Stimulated activated CD8-positive, alpha-beta memory T cell treated with anti-CD3 and anti-CD28 coated beads, Interleukin-2, amount 100 ng/mL, for 1 hour (primary cell): ENCODE measurements around the gene MKRN2OS.

ENCODE experiments used
- DNase-seq, 2 donors: peaks; one replicate each; pipeline ENCODE4 v3.0.0-alpha.2; 2020; ENCODE audit warnings: low read depth in 2 of 2

Gene MKRN2OS, protein sequence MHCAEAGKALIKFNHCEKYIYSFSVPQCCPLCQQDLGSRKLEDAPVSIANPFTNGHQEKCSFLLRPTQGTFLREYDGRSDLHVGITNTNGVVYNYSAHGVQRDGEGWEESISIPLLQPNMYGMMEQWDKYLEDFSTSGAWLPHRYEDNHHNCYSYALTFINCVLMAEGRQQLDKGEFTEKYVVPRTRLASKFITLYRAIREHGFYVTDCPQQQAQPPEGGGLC

DNA sequence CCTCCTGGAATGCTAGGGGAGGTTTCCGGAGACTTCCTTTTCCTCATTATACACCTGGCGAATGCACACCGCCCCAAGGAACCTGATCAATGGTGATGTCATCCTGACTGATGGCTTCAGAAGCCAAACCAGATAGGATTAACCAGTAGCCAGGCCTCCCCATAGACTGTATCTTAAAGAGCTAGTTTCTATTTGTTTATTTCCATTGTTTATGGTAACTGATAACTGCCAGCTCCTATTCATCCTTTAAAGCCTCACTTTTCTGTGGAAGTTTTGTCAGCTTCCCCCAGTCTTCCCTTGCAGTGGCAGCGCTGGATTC is at the start of gene MKRN2OS:
TSS of gene MKRN2OS (minus strand) at position 27 of the 319 bp plus-strand sequence. CDS start 35 bp downstream, outside the sequence.
- no peak for DNase-seq

GRCh38 chr3:12593473-12593872 is 48.2 kb upstream of the MKRN2OS start:
- DNase-seq = no peak

- DNase-seq = no peak
Observed at GRCh38 chr3:12591997-12592715, 46.9 kb upstream of the MKRN2OS start.

- no peak for DNase-seq
Observed at GRCh38 chr3:12591456-12591855, 46.2 kb upstream of the MKRN2OS start.

DNA sequence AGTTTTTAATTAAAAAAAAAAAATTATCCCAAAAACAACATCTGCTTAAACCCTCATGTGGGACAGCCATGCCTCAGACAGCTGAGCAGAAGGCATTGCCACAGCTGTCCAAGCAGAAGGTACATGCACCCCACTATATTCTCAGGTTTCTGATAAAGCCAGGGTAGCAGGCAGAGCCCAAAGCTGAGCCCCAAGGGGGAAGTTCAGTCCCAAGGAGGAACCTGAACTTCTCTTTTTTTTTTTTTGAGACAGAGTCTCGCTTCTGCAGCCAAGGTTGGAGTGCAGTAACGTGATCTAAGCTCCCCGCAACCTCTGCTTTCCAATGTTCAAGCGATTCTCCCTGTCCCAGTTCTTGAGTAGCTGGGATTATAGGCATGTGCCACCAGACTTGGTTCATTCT is 44.8 kb upstream of the MKRN2OS start:
- DNase-seq = no peak

DNA sequence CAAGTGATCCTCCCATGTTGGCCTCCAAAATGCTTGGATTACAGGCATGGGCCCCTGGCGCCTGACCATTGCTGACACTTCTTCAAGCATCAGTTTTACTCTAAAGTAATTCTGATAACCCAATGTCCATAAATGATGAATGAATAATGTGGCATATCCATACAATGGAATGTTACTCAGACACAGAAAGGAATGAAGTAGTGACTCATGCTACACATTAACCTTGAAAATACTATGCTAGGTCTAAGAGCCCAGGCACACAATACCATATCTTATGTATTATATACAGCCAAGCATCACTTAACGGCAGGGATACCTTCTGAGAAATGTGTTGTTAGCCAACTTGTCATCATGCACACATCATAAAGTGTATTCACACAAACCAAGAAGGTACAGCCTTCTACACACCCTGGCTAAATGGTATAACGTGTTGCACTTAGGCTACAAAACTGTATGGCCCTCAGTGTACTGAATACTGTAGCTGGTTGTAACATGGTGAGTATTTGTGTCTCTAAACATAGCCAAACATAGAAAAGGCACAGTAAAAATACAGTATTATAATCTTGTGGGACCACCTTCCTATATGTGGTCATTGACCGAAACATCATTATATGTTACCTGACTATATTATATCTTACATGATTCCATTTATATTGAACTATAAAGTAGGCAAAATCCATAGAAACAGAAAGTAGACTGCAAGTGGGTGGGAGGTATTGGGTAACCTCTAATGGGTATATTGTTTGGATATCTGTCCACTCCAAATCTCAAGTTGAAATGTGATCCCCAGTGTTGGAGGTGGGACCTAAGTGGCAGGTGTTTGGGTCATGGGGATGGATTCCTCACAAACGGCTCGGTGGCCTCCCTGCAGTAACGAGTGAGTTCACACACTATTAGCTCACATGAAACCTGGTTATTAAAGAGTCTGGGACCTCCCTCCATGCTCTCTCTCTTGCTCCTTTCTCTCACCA is 43.0 kb upstream of the MKRN2OS start:
- DNase-seq = no peak

GRCh38 chr3:12586403-12586802 is 41.1 kb upstream of the MKRN2OS start:
- DNase-seq = no peak

DNA sequence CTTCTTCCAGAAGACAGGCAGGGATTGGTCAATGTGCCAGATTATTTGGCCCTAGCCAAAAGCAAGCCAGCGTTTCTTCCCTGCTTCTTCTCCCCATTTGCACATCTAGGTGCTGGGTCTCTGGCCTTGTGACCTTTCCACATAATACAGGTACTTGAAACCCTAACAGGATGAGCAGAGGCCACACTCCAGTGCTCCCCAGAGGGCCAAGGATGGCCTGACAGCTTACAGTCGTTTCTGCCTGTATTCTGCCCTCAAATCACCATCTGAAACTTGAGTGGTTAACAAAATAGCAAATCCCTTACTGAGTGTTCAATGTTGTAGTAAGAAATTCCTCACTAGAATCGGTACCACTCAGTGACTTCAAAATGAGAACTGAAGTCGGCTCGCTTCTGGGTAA is 40.7 kb upstream of the MKRN2OS start:
- DNase-seq = no peak

DNA sequence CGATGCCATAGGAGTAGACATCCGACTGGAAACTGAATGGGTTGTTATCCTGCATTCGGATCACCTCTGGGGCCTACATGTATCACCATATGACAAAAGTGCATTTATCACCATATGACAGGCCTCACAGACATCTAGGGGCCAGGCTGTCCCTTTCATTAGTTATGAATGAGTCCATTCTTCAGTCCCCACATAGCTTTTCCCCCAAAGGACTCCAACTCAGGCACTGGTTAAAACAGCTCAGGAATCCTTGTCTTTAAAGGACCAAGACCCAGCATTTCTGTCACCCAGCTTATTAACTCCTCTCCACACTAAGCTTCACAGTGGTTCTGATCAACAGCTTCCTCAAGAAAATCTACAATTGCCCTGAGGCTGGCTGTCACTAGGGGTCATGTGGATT is 39.9 kb upstream of the MKRN2OS start:
- no peak for DNase-seq

- no peak for DNase-seq
Observed at GRCh38 chr3:12584083-12584482, 38.8 kb upstream of the MKRN2OS start.

GRCh38 chr3:12583280-12583679 is 38.0 kb upstream of the MKRN2OS start:
- DNase-seq = no peak

GRCh38 chr3:12582730-12583129 is 37.4 kb upstream of the MKRN2OS start:
- DNase-seq = no peak

DNA sequence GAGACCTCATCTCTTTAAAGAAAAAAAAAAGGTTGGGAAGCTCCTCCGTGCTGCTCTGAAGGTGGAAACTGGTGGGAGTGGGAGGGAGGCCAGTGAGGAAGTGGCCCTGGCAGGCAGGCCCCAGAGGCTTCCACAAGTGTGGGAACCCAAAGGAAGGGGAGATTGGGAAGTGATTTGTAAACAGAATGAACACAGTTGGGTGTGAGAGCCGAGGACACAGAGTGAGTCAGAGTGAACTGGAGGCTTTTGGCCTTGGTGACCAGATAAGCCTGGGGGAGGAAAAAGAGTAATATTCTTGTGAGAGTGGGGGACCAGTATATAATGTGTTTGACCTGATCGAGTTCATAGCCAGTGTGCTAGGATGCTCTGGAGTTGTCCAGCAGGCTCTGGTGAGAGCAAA is 34.6 kb upstream of the MKRN2OS start:
- DNase-seq = no peak

DNA sequence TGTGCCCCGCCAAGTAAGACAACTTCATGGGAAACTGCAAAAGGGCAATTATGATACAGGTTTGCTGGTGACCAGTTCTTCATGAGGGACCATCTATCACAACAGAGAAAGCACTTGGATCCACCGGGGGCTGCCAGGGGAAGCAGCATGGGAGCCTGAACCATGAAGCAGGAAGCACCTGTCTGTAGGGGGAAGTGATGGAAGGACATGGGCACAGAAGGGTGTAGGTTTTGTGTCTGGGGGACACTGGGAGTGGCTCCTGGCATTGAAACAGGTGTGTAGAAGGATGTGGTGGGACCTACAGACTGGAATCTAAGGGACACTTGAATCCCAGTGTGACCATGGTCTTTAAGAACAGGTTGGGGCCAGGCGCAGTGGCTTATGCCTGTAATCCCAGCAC is 34.2 kb upstream of the MKRN2OS start:
- DNase-seq = no peak

GRCh38 chr3:12578742-12579141 is 33.4 kb upstream of the MKRN2OS start:
- DNase-seq = no peak

DNA sequence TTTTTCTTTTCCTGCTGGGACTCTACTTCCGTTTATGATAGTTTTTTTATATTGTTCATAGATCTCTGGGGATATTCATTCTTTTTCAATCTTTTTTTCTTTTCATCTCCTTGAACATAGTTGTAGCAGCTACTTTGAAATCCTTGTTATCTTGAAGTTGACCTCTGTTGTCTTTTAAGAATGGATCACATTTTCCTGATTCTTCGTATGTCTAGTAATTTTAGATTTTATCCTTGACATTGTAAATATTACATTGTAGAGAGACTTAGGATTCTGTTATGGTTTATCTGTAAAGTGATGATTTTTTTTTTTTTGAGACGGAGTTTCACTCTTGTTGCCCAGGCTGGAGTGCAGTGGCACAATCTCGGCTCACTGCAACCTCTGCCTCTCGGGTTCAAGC is 32.1 kb upstream of the MKRN2OS start:
- DNase-seq = no peak

GRCh38 chr3:12574661-12575060 is 29.4 kb upstream of the MKRN2OS start:
- no peak for DNase-seq

- DNase-seq = no peak
Observed at GRCh38 chr3:12574131-12574530, 28.8 kb upstream of the MKRN2OS start.

- DNase-seq = no peak
Observed at GRCh38 chr3:12571986-12572385, 26.7 kb upstream of the MKRN2OS start.

GRCh38 chr3:12569836-12570235 is 24.5 kb upstream of the MKRN2OS start:
- no peak for DNase-seq

GRCh38 chr3:12568747-12569146 is 23.4 kb upstream of the MKRN2OS start:
- DNase-seq = no peak

DNA sequence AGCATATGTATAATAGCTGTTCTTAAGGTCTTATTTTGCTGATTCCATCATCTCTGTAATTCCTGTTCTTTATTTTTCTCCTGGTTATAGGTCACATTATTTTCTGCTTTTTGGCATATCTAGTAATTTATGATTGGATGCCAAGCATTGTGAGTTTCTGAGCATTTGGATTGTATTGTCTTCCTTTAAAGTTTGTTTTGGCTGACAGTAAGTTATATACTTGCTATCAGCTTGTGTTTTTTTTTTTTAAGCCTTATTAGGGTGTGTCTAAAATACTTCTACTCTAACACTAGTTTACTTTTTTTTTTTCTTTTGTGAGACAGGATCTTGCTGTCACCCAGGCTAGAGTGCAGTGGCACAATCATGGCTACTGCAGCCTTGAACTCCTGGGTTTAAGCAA is 21.7 kb upstream of the MKRN2OS start:
- no peak for DNase-seq

- no peak for DNase-seq
Observed at GRCh38 chr3:12562451-12562850, 17.2 kb upstream of the MKRN2OS start.
